ENCODE results near the gene CCT6A.
"Not testable (repeated sequence)": the region's sequence is repeated elsewhere in the genome, so short reads cannot be mapped to it uniquely, and the experiment has no call there.

Gene CCT6A

DNA sequence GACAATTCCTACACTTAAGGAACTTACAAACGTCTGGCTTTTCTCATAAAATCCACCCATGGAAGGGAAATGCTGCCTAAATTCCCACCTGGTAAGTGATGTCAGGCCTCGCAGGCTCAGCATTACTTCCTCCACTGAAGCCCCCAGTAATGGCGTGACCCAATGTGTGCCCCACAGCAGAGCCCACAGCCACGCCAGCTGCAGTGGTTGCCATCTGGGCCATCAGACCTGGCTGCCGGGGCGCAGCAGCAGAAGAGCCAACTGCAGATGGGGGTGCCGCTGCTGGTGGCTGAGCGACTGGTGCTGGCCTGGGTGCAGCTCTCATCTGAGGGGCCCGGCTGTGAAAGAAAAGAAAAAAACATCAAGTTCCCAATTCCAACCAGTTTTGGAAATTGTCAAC lies 52.6 kb downstream of the CCT6A start:
- DNase-seq, result not testable (repeated sequence)

DNA sequence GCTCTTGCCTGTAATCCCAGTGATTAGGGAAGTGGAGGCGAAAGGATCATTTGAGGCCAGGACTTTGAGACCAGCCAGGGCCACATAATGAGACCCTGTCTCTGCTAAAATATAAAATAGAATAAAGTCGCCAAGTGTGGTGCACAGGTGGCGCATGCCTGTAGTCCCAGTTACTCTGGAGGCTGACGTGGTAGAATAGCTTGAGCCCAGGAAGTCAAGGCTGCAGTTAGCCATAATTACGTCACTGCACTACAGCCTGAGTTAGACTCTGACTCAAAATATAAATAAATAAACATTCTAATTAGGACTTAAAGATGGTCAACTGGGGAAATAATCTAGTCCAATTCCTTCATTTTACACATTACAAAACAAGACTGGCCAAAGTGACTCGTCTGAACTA lies 53.9 kb downstream of the CCT6A start:
- DNase-seq, result peak; percentile 31 to 53

DNA sequence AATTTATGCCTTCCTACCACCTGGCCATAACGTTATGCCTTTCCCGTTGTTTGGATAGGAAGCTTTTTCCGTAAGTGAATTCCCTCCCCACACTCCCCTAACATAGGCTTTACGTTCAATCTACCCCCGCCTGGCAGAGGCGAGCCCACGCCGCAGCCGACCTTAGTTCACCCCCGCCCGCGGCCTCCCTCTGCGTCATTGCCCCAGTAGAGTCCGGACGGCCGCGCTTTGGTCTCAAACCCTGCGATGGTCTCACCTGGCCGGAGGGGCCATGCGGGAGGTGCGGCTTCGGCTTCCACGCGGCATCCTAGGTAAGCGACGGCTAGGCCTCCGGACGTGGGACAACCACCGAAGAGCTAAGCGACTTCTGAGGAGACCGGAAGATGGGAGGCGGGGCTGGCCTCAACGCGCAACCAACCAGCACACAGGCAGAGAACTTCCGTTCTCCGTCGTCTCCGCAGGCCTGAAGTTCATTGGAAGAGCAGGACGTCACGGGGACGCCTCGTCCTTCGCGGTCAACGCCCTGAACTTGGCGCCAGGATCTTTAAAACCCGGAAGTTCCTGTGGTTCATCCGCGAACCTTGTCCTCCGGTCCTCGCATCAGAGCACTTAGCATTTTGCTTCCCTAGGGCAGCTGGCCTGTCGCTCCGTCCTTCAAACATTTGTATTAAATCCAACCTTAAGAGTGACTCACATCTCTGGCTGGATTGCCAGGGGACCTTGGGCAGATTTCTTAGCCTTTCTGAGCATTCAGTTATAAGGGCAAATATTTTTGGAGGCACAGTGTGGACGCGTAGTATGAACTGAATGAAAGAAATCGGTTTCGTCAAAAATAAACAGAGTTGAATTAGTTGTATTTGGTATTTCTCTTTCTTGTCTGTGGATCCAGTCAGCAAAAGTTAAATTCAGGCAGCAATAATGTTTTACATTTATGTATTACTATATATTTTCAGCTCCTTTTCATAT lies 54.8 kb downstream of the CCT6A start, which contains the start of gene CHCHD2:
Gene CHCHD2, minus strand, starts transcription at position 369 of the 966 bp plus-strand sequence. Its CDS starts 63 bp downstream, at position 306.
- peak; percentile 95 to 97 for DNase-seq

DNA sequence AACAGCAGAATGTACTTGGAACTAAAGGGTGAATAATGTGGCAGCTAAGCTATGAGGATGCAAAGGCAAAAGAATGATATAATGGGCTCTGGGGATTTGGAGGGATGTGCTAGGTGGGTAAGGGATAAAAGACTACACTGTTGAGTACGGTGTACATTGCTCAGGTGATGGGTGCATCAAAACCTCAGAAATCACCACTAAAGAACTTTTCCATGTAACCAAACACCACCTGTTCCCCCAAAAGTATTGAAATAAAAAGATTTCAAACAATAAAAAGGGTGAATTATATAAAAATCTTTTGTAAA lies 56.3 kb downstream of the CCT6A start:
- no peak for DNase-seq

DNA sequence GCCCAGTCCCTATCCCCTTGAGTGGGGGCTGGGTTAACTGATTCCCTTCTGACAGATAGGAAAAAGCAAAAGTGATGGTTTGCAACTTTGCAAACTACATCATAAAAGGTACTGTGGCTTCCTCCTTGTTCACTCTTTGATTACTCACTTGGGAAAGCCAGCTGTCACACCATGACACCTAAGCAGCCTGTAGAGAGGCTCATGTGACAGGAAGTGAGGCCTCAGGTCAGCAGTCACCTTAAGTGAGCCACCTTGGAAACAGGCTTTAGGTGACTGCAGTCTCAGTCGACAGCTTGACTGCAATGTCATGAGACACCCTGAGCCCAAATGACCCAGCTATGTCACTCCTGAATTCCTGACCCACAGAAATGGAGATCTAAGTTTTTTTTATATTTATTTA lies 59.0 kb downstream of the CCT6A start:
- no peak for DNase-seq

DNA sequence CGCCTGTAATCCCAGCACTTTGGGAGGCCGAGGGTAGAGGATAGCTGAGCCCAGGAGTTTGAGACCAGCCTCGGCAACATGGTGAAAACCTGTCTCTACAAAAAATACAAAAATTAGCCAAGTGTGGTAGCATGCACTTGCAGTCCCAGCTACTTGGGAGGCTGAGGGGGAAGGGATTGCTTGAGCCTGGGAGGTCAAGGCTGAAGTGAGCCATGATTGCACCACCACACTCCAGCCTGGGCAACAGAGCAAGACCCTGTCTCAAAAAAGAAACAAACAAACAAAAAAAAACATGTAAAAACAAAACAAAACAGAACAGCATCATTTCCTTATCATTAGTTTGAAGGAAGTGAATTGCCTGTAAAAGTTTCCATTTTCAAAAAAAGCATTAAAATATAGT lies 60.7 kb downstream of the CCT6A start:
- not testable (repeated sequence) for DNase-seq
